ENCODE results near the gene TPM3.
"Not testable (repeated sequence)": the region's sequence is repeated elsewhere in the genome, so short reads cannot be mapped to it uniquely, and the experiment has no call there.

The TPM3 gene

GRCh38 chr1:154220071-154220969 lies 28.4 kb upstream of the TPM3 start, which contains the start of gene UBAP2L:
TSS of gene UBAP2L (plus strand) at chr1:154220955. CDS start at chr1:154225124, 4,169 bp downstream.
- Mint-ChIP-seq H3K9me3 (no peaks in the 10 kb centered on the region), H3K36me3 (peaks cover 13% of the 10 kb centered on the region), H3K4me1 (peaks cover 45% of the 10 kb centered on the region), H3K27me3 (no peaks in the 10 kb centered on the region), H3K27ac (peak within 1 kb of the TSS; percentile 95), H3K4me3 (peak within 1 kb of the TSS; percentile 90)
- ATAC-seq (ENCODE audit: low read depth), result peak; percentile 87
- DNase-seq (ENCODE audit: low spot score in 2 of 2), result peak; percentile 95 to 97

DNA sequence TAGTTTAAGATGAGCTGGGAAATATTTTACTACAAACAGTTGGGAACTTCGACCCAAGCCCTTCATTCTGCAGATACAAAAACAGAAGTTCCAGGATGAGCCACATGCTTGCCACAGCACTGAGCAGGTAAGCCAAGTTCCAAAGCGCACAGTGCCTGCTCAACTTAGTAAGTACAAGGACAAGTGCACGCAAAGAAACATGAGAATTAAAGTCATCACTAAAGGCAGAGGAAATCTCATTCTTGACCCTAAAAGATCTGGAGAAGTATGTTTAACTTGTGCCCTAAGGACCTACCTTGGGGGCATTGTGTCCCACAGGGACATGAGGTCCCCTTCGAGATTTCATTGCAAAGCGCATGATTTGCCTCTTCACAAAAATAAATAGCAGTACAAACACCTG lies 27.6 kb upstream of the TPM3 start:
- Mint-ChIP-seq H3K9me3 (no peaks in the 10 kb centered on the region), H3K27ac (peak overlapping the region; percentile 95), H3K27me3 (no peaks in the 10 kb centered on the region), H3K36me3 (peaks cover 13% of the 10 kb centered on the region), H3K4me1 (peaks cover 42% of the 10 kb centered on the region), H3K4me3 (peak overlapping the region; percentile 88)
- ATAC-seq (ENCODE audit: low read depth), result no peak
- no peak for DNase-seq (ENCODE audit: low spot score in 2 of 2)

DNA sequence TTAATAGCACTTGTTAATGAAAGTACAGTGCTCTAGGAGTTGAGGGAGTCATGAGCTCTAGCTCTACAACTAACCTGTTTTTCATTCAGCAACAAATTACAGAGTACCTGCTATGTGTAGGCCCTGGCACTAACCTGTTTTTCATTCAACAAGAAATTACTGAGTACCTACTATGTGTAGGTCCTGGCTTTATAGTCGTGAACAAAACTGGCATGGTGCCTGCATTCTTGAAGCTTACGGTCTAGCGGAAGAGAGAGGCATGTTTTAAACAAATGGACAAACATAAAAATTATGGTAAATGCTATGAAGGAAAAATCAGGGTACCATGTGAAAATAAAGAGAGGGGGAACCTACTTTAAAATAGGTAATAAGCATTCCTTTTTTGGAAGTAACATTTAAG lies 26.6 kb upstream of the TPM3 start:
- Mint-ChIP-seq H3K4me1 (peaks cover 34% of the 10 kb centered on the region), H3K27ac (peak overlapping the region; percentile 95), H3K9me3 (no peaks in the 10 kb centered on the region), H3K4me3 (peak overlapping the region; percentile 88), H3K36me3 (peaks cover 15% of the 10 kb centered on the region), H3K27me3 (no peaks in the 10 kb centered on the region)
- DNase-seq (ENCODE audit: low spot score in 2 of 2), result no peak
- ATAC-seq (ENCODE audit: low read depth), result no peak

- H3K4me3 Mint-ChIP-seq, result no peak overlapping the region
- ATAC-seq (ENCODE audit: low read depth) (no peak), DNase-seq (ENCODE audit: low spot score in 2 of 2) (no peak)
- no peaks in the 10 kb centered on the region for H3K27me3 Mint-ChIP-seq
- H3K36me3 Mint-ChIP-seq, result peaks cover 17% of the 10 kb centered on the region
- H3K4me1 Mint-ChIP-seq, result peaks cover 5% of the 10 kb centered on the region
- no peaks in the 10 kb centered on the region for H3K9me3 Mint-ChIP-seq
- H3K27ac Mint-ChIP-seq, result no peak overlapping the region
These were observed 21.4 kb upstream of the TPM3 start for GRCh38 chr1:154213274-154213673.

DNA sequence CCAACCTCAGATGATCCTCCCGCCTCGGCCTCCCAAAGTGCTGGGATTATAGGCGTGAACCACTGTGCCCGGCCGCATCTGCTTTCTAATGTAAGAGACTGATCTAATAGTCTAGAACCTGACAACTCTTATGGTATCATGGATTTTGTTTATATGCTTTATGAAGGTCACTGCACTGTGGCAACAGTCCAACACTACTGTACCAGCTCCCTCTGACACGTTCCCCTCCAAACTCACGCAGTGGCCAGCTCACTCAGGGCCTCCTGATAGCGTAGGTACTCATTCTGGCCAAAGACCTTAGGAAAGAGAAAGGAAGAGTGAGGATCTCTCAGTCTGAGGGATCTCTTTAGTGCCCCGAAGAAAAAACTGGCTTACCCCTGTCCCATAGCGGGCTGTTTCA lies 20.2 kb upstream of the TPM3 start:
- Mint-ChIP-seq H3K27me3 (no peaks in the 10 kb centered on the region), H3K27ac (no peak overlapping the region), H3K9me3 (no peaks in the 10 kb centered on the region), H3K4me3 (no peak overlapping the region), H3K4me1 (peaks cover 2% of the 10 kb centered on the region), H3K36me3 (peaks cover 17% of the 10 kb centered on the region)
- ATAC-seq (ENCODE audit: low read depth) (no peak), DNase-seq (ENCODE audit: low spot score in 2 of 2) (no peak)

DNA sequence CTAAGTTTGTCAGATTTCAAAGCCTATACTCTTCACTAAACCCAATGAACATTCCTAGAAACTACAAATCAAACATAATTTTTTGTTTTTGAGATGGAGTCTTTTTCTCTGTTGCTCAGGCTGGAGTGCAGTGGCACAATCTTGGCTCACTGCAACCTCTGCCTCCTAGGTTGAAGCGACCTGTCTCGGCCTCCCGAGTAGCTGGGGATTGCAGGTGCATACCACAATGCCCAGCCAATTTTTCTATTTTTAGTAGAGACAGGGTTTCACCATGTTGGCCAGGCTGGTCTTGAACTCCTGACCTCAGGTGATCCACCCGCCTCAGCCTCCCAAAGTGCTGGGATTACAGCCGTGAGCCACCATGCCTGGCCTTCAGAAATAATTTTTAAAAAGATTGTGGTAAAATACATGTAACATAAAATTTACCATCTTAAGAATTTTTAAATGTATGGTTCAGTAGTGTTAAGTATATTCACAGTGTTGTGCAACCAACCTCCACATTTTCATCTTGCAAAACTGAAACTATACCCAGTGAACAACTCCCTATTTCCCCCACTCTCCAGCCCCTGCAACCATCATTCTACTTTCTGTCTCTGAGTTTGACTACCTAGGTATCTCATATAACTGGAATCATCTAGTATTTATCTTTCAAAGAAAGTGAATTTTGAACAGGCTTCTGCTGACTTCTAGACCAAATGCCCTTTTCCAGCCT lies 16.9 kb upstream of the TPM3 start:
- peaks cover 24% of the 10 kb centered on the region for H3K36me3 Mint-ChIP-seq
- H3K27ac Mint-ChIP-seq, result no peak overlapping the region
- DNase-seq (ENCODE audit: low spot score in 2 of 2), result no peak
- H3K9me3 Mint-ChIP-seq, result no peaks in the 10 kb centered on the region
- no peak overlapping the region for H3K4me3 Mint-ChIP-seq
- H3K27me3 Mint-ChIP-seq, result no peaks in the 10 kb centered on the region
- no peaks in the 10 kb centered on the region for H3K4me1 Mint-ChIP-seq
- ATAC-seq (ENCODE audit: low read depth), result no peak

DNA sequence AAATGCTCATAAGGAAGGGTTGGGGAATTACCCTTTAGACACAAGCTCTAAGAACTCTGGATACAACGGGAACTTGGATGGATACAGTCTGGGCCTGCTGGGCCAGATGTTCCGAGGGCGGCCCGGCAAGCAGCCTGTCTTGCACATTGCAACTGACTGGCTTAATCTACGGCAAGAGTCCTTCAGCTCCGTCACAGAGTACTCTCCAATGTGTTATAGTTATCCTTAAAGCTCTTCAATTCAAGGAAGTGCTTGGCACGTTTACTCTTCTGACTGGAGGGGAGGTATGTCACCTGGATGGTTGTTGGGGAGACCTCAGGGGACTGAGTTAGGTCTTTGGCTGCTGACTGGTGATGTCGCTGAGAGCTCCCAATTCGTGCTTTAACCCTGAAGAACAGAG lies 15.4 kb upstream of the TPM3 start:
- no peaks in the 10 kb centered on the region for H3K27me3 Mint-ChIP-seq
- H3K27ac Mint-ChIP-seq, result peak overlapping the region; percentile 23
- H3K4me1 Mint-ChIP-seq, result no peaks in the 10 kb centered on the region
- no peaks in the 10 kb centered on the region for H3K9me3 Mint-ChIP-seq
- peaks cover 24% of the 10 kb centered on the region for H3K36me3 Mint-ChIP-seq
- ATAC-seq (ENCODE audit: low read depth), result no peak
- no peak overlapping the region for H3K4me3 Mint-ChIP-seq
- no peak for DNase-seq (ENCODE audit: low spot score in 2 of 2)

DNA sequence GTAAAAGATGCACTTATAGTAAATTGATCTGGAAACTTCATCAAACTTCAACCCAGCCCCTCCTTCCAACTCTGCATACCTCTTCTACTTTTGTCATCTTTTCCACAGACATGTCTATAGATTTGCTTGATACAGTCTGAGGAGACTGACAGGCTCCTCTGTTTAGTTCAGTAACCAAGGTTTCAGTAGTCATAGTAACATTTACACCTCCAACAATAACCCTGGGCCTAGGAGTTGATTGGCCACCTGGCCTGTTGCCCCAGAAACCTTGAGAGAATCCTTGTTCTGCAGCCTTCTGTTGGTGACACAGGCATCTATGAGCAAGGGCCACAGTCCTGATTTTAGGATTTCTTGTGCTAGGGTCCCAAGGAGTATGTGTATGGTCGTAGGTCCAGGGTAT lies 14.3 kb upstream of the TPM3 start, which contains the start of gene CFAP141:
CFAP141 (minus strand) TSS at position 138 of the 400 bp plus-strand sequence; CDS start at position 112, 26 bp downstream.
- Mint-ChIP-seq H3K27ac (peak within 1 kb of the TSS; percentile 36), H3K9me3 (no peaks in the 10 kb centered on the region), H3K4me1 (no peaks in the 10 kb centered on the region), H3K27me3 (no peaks in the 10 kb centered on the region), H3K36me3 (peaks cover 22% of the 10 kb centered on the region), H3K4me3 (no peak within 1 kb of the TSS)
- ATAC-seq (ENCODE audit: low read depth) (peak; percentile 50), DNase-seq (ENCODE audit: low spot score in 2 of 2) (no peak)

GRCh38 chr1:154205778-154206177 lies 13.9 kb upstream of the TPM3 start:
- not testable (repeated sequence) for ATAC-seq (ENCODE audit: low read depth); H3K4me3 Mint-ChIP-seq
- H3K27ac Mint-ChIP-seq, result peak overlapping the region; percentile 36

DNA sequence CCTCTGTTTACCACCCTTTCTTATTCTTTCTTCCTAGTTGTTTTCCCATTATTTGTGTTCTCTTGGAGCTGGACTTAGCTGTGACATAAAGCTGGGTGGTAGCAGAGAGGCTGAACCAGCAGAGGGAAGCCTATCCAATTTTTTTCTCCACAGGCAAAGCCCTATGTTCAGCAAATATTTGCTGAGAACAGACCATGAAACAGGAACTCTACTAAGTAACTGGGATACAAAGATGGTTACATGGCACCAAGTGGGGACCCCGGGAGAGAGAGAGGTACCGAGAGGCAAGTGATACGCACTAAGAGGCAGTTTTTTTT lies 7.6 kb upstream of the TPM3 start:
- Mint-ChIP-seq H3K36me3 (no peaks in the 10 kb centered on the region), H3K27ac (no peak overlapping the region), H3K4me3 (no peak overlapping the region), H3K27me3 (peaks cover 2% of the 10 kb centered on the region), H3K4me1 (no peaks in the 10 kb centered on the region), H3K9me3 (no peaks in the 10 kb centered on the region)
- DNase-seq (ENCODE audit: low spot score in 2 of 2) (no peak), ATAC-seq (ENCODE audit: low read depth) (no peak)

More at GRCh38 chr1:154205778-154206177, 13.9 kb upstream of the TPM3 start:
- not testable (repeated sequence) for H3K9me3 Mint-ChIP-seq; H3K27me3 Mint-ChIP-seq; DNase-seq (ENCODE audit: low spot score in 2 of 2); H3K4me1 Mint-ChIP-seq
- peaks cover 22% of the 10 kb centered on the region for H3K36me3 Mint-ChIP-seq

DNA sequence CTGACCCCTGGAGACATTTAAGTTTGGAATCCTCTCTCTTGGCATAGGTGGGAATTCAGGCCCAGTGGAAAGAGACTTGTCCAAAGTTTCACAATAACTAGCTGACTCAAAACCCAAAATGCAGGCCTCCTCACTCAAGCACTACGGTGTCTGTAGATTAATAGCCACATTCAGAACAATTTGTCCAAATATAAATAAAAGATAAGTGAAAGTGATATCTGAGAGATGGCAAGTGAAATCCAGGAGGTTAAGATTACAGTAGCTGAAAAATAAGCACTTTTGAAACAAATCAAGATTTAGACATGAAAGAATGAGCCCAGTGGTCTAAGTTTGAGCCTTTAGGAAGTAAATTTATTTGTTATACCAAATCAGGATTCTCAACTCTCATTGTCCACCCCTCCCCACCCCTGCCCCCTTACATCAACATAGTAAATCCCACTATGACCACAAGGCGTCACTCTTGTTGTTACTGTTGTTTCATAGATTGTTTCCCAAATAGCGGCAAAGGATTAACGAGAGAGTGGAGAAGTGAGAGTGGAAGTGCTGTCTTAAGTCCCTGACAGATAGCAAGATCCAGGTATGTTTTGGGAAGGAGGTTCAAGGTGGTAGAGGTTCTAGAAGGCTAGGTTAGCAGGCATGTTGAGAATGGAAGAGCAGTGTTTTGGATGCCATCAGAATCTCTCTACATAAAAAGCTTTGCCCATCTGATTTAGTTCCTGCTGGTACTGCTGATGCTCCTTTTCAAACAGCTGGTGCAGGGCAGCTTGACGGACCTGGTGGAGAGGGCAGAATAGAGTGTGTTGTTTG lies 7.1 kb upstream of the TPM3 start:
- Mint-ChIP-seq H3K9me3 (no peaks in the 10 kb centered on the region), H3K27me3 (peaks cover 5% of the 10 kb centered on the region), H3K27ac (no peak overlapping the region), H3K4me1 (no peaks in the 10 kb centered on the region), H3K4me3 (no peak overlapping the region), H3K36me3 (no peaks in the 10 kb centered on the region)
- DNase-seq (ENCODE audit: low spot score in 2 of 2) (peak; percentile 26 to 47), ATAC-seq (ENCODE audit: low read depth) (peak; percentile 84)

- DNase-seq (ENCODE audit: low spot score in 2 of 2) (no peak), ATAC-seq (ENCODE audit: low read depth) (no peak)
- Mint-ChIP-seq H3K9me3 (no peaks in the 10 kb centered on the region), H3K4me3 (no peak overlapping the region), H3K4me1 (no peaks in the 10 kb centered on the region), H3K27ac (peak overlapping the region; percentile 14), H3K36me3 (no peaks in the 10 kb centered on the region), H3K27me3 (peaks cover 20% of the 10 kb centered on the region)
These were observed 1.9 kb upstream of the TPM3 start for GRCh38 chr1:154193821-154194220.

DNA sequence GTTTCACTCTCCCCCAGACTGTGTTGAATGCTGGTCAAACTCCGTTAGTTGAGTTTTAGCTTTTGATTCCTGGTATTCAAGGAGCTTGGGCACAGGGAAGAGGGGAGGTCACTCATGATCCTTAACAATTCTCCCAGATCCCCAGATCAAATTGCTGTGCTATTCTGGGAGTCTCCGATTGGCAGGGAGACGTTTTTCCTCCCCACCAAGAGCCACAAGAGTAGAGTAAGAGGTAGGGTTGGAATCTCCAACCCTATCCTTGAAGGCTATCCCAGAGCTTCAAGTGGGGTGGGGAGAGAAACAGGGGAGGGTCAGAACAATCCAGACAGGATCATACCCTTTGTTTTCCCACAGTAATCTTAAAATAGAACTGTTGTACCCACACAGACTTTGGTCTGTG lies 576 bp upstream of the TPM3 start:
- H3K27me3 Mint-ChIP-seq, result peaks cover 24% of the 10 kb centered on the region
- no peak overlapping the region for H3K4me3 Mint-ChIP-seq
- DNase-seq (ENCODE audit: low spot score in 2 of 2) (no peak), ATAC-seq (ENCODE audit: low read depth) (no peak)
- no peaks in the 10 kb centered on the region for H3K9me3 Mint-ChIP-seq
- H3K36me3 Mint-ChIP-seq, result no peaks in the 10 kb centered on the region
- H3K4me1 Mint-ChIP-seq, result no peaks in the 10 kb centered on the region
- H3K27ac Mint-ChIP-seq, result no peak overlapping the region

DNA sequence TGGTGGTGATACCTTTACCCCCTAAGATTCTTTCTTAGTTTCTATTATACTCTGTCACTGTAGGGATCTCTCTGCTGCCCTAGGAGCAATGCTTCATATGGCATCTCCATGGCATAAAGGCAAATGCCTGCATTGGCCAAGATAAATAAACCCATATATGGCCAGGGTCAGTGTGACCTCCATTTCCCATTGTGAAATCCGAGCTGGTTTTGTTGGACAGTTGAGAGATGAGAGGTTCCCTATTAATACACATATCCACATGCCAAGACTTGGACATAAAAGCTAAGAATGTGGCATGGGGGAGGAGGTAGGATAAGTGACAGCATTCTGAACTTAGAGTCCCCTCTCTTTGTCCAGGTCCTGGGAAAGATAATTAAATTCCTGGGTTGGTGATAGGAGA lies 1.4 kb downstream of the TPM3 start:
- ATAC-seq (ENCODE audit: low read depth) (no peak), DNase-seq (ENCODE audit: low spot score in 2 of 2) (no peak)
- Mint-ChIP-seq H3K27ac (no peak overlapping the region), H3K36me3 (no peaks in the 10 kb centered on the region), H3K9me3 (no peaks in the 10 kb centered on the region), H3K4me3 (no peak overlapping the region), H3K4me1 (no peaks in the 10 kb centered on the region), H3K27me3 (peaks cover 24% of the 10 kb centered on the region)
